Measurements from ENCODE around the gene MTARC2. TPM values are rescaled to one million over a fixed set of nuclear protein-coding genes. Genes with fewer than 3 reads are reported as not detected.

MTARC2 gene
- total RNA-seq, 1 donor = 2.0 TPM

DNA sequence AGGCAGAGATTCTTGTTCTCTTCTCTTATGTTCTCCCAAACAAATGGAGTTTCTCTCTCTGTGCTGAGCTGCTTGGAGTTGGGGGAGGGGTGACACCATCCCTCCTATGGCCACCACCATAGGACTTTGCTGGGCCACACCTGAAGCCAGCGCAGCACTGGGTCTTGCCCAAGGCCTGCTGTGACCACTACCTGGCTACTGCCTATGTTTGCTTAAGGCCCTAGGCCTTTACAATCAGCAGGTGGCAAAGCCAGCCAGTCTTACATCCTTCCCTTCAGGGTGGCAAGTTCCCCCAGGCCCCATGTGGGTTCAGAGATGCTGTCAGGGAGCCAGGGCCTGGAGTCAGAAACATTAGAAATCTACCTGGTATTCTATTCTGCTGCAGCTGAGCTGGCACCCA lies 6.3 kb upstream of the MTARC2 start:
- TF ChIP-seq, protein P1, sequence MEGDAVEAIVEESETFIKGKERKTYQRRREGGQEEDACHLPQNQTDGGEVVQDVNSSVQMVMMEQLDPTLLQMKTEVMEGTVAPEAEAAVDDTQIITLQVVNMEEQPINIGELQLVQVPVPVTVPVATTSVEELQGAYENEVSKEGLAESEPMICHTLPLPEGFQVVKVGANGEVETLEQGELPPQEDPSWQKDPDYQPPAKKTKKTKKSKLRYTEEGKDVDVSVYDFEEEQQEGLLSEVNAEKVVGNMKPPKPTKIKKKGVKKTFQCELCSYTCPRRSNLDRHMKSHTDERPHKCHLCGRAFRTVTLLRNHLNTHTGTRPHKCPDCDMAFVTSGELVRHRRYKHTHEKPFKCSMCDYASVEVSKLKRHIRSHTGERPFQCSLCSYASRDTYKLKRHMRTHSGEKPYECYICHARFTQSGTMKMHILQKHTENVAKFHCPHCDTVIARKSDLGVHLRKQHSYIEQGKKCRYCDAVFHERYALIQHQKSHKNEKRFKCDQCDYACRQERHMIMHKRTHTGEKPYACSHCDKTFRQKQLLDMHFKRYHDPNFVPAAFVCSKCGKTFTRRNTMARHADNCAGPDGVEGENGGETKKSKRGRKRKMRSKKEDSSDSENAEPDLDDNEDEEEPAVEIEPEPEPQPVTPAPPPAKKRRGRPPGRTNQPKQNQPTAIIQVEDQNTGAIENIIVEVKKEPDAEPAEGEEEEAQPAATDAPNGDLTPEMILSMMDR (IDR thresholded peaks at IDR 0.05; ENCODE audit: insufficient read depth, low read length) = no peak
- no peak overlapping the region for H3K4me3 ChIP-seq (ENCODE audit: low read depth, low read length)
- DNase-seq (ENCODE audit: low read depth) = no peak

DNA sequence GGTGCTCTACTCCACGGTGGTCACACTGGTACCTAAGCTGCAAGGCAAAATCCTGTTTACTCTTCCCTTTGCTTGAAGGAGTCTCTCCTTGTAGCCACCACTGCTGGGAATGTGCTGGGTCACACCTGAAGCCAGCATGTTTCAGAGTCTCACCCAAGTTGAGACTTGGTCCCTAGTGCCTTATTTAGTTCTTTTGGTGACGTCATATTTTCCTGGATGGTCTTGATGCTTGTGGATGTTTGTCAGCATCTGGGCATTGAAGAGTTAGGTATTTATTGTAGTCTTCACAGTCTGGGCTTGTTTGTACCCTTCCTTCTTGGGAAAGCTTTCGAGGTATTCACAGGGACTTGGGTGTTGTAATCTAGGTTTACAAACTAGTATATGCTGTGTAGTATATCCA lies 5.6 kb upstream of the MTARC2 start:
- H3K4me3 ChIP-seq (ENCODE audit: low read depth, low read length) = no peak overlapping the region
- TF ChIP-seq, protein P1 (IDR thresholded peaks at IDR 0.05; ENCODE audit: insufficient read depth, low read length) = no peak
- DNase-seq (ENCODE audit: low read depth) = no peak

DNA sequence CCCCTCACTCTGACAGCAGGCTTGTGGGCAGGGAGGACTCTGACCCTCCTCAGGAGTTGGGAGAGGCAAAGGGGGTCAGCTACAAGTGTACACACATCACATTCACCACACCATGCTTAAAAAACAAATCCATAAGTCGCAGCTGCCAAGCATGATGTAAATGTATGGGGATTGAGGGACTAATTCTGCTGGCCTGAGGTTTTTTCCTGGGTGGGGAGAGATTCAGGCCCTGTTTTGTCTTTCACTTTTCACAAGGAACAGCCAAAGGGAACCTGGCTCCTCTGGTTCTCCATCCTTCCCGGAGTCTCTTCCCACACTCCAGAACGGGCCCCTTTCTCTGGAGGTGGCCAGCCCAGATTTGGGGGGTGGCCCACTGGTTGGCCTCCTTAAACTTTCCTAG lies 1.3 kb upstream of the MTARC2 start:
- no peak overlapping the region for H3K4me3 ChIP-seq (ENCODE audit: low read depth, low read length)
- TF ChIP-seq, protein P1 (IDR thresholded peaks at IDR 0.05; ENCODE audit: insufficient read depth, low read length) = no peak
- DNase-seq (ENCODE audit: low read depth) = no peak

DNA sequence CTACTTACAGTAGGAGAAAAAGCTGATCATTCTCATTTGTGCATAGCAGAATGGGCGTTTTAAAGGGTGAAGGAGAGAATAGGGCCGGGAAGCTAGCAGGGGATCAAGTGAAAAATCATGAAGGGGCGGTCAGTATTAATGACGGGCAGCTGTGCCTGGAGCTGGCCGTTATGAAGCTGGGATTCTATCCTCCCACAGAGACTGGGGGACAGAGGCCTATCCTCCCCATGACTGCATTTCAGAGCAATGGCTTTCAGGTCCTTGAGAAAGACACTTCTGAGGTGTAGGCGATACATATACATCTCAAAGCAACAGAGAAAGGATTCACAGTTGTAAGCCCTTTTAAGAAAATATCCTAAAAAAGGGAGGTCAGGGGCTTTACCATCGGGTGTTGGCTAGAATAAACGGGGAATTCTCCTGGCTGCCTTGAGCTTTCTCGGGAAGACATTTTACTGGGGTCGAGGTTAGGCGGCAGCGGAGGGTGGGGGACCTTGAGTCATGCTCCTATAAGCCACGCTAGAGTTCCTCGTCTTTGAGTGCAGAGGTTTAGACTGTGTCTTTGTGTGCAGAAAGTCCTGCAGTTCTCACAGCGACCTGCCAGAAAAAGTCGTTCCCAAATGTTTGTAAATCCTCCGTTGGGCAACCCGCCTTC lies 559 bp upstream of the MTARC2 start:
- TF ChIP-seq, protein P1 (IDR thresholded peaks at IDR 0.05; ENCODE audit: insufficient read depth, low read length) = no peak
- DNase-seq (ENCODE audit: low read depth) = no peak
- H3K4me3 ChIP-seq (ENCODE audit: low read depth, low read length) = peak overlapping the region; percentile 73

DNA sequence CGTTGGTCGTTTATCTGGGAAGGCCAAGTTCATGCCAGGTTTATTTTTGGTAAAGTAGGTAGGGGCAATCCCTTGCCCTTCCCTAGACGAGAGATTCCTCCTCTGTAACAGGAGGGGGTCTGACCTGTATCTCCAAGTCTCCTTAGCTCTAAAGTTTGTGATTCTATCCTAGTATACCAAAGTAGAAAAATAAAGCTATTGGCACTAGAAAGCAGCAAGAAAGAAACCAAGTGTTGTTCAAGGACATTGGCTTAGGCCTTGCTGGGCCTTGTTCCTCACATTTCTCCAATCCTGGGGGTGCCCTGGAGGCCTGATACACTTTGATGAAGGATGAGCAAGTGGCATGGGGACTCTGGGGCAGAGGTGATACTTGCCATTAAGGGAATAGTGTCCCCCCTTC lies 814 bp downstream of the MTARC2 start:
- no peak for DNase-seq (ENCODE audit: low read depth)
- TF ChIP-seq, protein P1 (IDR thresholded peaks at IDR 0.05; ENCODE audit: insufficient read depth, low read length) = no peak
- H3K4me3 ChIP-seq (ENCODE audit: low read depth, low read length) = peak overlapping the region; percentile 73

DNA sequence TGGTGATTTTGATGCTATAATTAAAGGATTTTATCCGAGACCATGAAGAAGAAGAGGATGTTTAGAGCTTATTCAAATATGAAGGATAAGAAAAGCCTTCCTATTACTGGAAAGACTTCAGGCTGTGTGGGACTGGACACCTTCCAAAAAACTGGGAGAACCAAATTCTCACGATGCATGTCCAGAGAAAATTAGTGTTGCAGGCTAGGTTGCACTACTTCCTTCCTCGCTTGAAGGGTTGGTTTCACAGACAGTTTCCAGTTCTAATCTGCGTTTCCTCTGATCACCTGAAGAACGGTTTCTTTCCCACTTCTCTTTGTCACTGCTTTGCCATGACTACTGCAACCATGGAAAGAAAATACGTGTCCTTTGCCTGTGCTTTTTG lies 2.0 kb downstream of the MTARC2 start:
- TF ChIP-seq, protein P1 (IDR thresholded peaks at IDR 0.05; ENCODE audit: insufficient read depth, low read length) = no peak
- no peak overlapping the region for H3K4me3 ChIP-seq (ENCODE audit: low read depth, low read length)
- peak; percentile 32 for DNase-seq (ENCODE audit: low read depth)

DNA sequence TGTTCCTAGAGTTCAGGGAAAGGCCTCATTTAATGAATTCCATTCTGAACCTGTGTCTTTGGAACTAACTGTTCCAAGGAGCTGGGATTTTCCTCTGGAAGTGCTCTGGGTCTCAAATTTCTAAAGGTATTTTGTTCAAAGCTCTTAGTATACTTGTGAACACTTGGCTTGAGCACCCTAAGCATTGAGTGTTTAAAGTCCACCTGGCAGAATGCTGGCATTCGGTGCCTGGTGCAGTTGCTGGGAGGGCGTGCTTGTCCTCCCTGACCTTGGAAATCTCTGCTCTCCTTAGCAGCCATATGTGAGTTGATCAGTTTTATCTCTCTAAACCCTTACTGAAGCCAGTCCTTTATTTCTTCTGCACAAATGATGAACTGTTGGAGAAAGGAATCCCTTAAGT lies 3.0 kb downstream of the MTARC2 start:
- H3K4me3 ChIP-seq (ENCODE audit: low read depth, low read length) = no peak overlapping the region
- TF ChIP-seq, protein P1 (IDR thresholded peaks at IDR 0.05; ENCODE audit: insufficient read depth, low read length) = no peak
- DNase-seq (ENCODE audit: low read depth) = no peak
